ENCODE data around the gene SMAP2.

The SMAP2 gene

DNA sequence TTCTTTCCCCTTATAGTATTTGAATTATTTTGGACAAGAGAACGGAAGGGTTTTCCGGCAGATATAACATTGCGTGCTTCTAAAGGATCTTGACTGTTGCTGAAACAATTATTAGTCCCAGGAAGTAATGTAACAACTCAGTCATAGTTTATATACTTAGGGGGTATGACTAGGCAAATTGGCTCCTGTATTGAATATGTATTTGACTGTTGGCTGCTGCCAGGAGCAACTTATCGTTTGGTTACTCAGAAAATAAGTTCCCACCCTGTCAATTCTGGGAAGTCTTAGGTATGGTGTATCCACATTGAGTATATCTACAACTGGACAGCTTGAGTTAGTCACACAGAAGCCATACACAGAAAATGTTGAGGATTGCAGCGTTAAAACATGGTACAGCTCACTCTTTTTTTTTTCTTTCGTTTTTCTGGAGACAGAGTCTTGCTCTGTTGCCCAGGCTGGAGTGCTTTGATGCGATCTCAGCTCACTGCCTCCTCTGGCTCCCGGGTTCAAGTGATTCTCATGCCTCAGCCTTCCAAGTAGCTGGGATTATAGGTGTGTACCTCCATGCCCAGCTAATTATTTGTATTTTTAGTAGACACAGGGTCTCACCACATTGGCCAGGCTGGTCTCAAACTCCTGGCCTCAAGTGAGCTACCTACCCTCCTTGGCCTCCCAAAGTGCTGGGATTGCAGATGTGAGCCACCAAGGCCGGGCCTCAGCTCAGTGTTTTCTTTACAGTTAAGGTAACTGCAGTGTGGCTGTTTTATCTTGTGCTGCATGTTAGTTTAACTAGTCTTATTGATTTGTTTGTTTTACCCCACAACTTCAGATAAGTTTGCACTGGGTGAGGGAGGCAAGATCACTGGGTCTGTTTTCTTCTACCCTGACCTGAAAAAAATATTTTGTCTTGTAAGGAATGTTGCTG, 10.2 kb downstream of the SMAP2 start (continued):
- no peak for TF ChIP-seq GLI2 (tag by site-specific recombination; IDR thresholded peaks at IDR 0.05; ENCODE audit: borderline replicate concordance, low read depth)
- TF ChIP-seq ZXDB (tag by site-specific recombination; IDR thresholded peaks at IDR 0.05), result peak; percentile 54
- TF ChIP-seq, protein P1, sequence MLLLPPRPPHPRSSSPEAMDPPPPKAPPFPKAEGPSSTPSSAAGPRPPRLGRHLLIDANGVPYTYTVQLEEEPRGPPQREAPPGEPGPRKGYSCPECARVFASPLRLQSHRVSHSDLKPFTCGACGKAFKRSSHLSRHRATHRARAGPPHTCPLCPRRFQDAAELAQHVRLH (tag by site-specific recombination; IDR thresholded peaks at IDR 0.05), result peak; percentile 68; the same call in 1 of the 2 replicates
- TF ChIP-seq ZBTB17 (tag by site-specific recombination; IDR thresholded peaks at IDR 0.05), result peak; percentile 69
- no peak for TF ChIP-seq ZNF404 (tag by site-specific recombination; IDR thresholded peaks at IDR 0.05)
- TF ChIP-seq ZFHX2 (tag by site-specific recombination; conservative IDR thresholded peaks at IDR 0.05), result 0 out of 2 replicates have a peak, but pooled peaks have one; percentile 16
- no peak for TF ChIP-seq ZNF311 (tag by site-specific recombination; IDR thresholded peaks at IDR 0.05; ENCODE audit: borderline replicate concordance)
- TF ChIP-seq, protein P2, sequence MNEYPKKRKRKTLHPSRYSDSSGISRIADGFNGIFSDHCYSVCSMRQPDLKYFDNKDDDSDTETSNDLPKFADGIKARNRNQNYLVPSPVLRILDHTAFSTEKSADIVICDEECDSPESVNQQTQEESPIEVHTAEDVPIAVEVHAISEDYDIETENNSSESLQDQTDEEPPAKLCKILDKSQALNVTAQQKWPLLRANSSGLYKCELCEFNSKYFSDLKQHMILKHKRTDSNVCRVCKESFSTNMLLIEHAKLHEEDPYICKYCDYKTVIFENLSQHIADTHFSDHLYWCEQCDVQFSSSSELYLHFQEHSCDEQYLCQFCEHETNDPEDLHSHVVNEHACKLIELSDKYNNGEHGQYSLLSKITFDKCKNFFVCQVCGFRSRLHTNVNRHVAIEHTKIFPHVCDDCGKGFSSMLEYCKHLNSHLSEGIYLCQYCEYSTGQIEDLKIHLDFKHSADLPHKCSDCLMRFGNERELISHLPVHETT (tag by site-specific recombination; IDR thresholded peaks at IDR 0.05), result no peak
- TF ChIP-seq, protein P3, sequence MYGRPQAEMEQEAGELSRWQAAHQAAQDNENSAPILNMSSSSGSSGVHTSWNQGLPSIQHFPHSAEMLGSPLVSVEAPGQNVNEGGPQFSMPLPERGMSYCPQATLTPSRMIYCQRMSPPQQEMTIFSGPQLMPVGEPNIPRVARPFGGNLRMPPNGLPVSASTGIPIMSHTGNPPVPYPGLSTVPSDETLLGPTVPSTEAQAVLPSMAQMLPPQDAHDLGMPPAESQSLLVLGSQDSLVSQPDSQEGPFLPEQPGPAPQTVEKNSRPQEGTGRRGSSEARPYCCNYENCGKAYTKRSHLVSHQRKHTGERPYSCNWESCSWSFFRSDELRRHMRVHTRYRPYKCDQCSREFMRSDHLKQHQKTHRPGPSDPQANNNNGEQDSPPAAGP (tag by site-specific recombination; IDR thresholded peaks at IDR 0.05), result no peak
- TF ChIP-seq ZNF843 (tag by site-specific recombination; IDR thresholded peaks at IDR 0.05), result peak; percentile 80
- TF ChIP-seq ZNF121 (tag by site-specific recombination; IDR thresholded peaks at IDR 0.05), result peak; percentile 98
- TF ChIP-seq ZNF664 (tag by site-specific recombination; IDR thresholded peaks at IDR 0.05), result peak; percentile 64
- TF ChIP-seq ZNF155 (tag by site-specific recombination; IDR thresholded peaks at IDR 0.05), result no peak
- TF ChIP-seq, protein P4, sequence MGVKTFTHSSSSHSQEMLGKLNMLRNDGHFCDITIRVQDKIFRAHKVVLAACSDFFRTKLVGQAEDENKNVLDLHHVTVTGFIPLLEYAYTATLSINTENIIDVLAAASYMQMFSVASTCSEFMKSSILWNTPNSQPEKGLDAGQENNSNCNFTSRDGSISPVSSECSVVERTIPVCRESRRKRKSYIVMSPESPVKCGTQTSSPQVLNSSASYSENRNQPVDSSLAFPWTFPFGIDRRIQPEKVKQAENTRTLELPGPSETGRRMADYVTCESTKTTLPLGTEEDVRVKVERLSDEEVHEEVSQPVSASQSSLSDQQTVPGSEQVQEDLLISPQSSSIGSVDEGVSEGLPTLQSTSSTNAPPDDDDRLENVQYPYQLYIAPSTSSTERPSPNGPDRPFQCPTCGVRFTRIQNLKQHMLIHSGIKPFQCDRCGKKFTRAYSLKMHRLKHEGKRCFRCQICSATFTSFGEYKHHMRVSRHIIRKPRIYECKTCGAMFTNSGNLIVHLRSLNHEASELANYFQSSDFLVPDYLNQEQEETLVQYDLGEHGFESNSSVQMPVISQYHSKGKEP (tag by site-specific recombination; IDR thresholded peaks at IDR 0.05), result peak; percentile 88
- TF ChIP-seq, protein P5, sequence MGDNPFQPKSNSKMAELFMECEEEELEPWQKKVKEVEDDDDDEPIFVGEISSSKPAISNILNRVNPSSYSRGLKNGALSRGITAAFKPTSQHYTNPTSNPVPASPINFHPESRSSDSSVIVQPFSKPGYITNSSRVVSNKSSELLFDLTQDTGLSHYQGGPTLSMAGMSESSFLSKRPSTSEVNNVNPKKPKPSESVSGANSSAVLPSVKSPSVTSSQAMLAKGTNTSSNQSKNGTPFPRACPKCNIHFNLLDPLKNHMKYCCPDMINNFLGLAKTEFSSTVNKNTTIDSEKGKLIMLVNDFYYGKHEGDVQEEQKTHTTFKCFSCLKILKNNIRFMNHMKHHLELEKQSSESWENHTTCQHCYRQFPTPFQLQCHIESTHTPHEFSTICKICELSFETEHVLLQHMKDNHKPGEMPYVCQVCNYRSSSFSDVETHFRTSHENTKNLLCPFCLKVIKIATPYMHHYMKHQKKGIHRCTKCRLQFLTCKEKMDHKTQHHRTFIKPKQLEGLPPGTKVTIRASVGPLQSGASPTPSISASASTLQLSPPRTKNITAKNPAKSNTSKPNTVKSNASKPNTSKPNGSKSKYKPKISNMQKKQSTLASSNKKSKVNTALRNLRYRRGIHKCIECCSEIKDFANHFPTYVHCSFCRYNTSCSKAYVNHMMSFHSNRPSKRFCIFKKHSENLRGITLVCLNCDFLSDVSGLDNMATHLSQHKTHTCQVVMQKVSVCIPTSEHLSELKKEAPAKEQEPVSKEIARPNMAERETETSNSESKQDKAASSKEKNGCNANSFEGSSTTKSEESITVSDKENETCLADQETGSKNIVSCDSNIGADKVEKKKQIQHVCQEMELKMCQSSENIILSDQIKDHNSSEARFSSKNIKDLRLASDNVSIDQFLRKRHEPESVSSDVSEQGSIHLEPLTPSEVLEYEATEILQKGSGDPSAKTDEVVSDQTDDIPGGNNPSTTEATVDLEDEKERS (tag by site-specific recombination; IDR thresholded peaks at IDR 0.05), result no peak
- no peak for TF ChIP-seq ZNF610 (tag by site-specific recombination; IDR thresholded peaks at IDR 0.05; ENCODE audit: borderline replicate concordance)
- TF ChIP-seq TRIM28 (IDR thresholded peaks at IDR 0.05; ENCODE audit: borderline replicate concordance, low read length), result peak; percentile 34; the same call in 1 of the 2 replicates
- TF ChIP-seq FEZF1 (tag by site-specific recombination; IDR thresholded peaks at IDR 0.05), result peak; percentile 82
- TF ChIP-seq SP2 (tag by site-specific recombination; IDR thresholded peaks at IDR 0.05), result no peak
- peak; percentile 98 for TF ChIP-seq GLIS1 (tag by site-specific recombination; IDR thresholded peaks at IDR 0.05)
- no peak for TF ChIP-seq YY1 (tag by site-specific recombination; IDR thresholded peaks at IDR 0.05)
- TF ChIP-seq ZBTB8A (tag by site-specific recombination; IDR thresholded peaks at IDR 0.05), result peak; percentile 31
- no peak for TF ChIP-seq ZNF324 (tag by site-specific recombination; IDR thresholded peaks at IDR 0.05)
- TF ChIP-seq ZNF335 (tag by site-specific recombination; conservative IDR thresholded peaks at IDR 0.05), result 0 out of 2 replicates have a peak, but pooled peaks have one; percentile 21
- TF ChIP-seq ZNF10 (tag by site-specific recombination; IDR thresholded peaks at IDR 0.05), result peak; percentile 45
- TF ChIP-seq, protein P6, sequence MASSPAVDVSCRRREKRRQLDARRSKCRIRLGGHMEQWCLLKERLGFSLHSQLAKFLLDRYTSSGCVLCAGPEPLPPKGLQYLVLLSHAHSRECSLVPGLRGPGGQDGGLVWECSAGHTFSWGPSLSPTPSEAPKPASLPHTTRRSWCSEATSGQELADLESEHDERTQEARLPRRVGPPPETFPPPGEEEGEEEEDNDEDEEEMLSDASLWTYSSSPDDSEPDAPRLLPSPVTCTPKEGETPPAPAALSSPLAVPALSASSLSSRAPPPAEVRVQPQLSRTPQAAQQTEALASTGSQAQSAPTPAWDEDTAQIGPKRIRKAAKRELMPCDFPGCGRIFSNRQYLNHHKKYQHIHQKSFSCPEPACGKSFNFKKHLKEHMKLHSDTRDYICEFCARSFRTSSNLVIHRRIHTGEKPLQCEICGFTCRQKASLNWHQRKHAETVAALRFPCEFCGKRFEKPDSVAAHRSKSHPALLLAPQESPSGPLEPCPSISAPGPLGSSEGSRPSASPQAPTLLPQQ (tag by site-specific recombination; IDR thresholded peaks at IDR 0.05), result peak; percentile 47; the same call in 1 of the 2 replicates
- TF ChIP-seq MZF1 (tag by site-specific recombination; IDR thresholded peaks at IDR 0.05; ENCODE audit: borderline replicate concordance), result 0 out of 2 replicates have a peak, but pooled peaks have one; percentile 31
- TF ChIP-seq ZNF585B (tag by site-specific recombination; IDR thresholded peaks at IDR 0.05), result no peak
- TF ChIP-seq, protein P7, sequence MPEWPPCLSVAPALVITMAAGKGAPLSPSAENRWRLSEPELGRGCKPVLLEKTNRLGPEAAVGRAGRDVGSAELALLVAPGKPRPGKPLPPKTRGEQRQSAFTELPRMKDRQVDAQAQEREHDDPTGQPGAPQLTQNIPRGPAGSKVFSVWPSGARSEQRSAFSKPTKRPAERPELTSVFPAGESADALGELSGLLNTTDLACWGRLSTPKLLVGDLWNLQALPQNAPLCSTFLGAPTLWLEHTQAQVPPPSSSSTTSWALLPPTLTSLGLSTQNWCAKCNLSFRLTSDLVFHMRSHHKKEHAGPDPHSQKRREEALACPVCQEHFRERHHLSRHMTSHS (tag by site-specific recombination; IDR thresholded peaks at IDR 0.05), result no peak
